MM.1S (cell line): Measurements from ENCODE around the gene TMEM229B.

Source experiments
- EZH2 ChIP-seq: fragments of 300-600 bp; sonication (generic); optimal IDR thresholded peaks from 2 replicates; pipeline ENCODE3; 2017; ENCODE audit warnings: low read depth, mild to moderate bottlenecking, antibody characterized with exemption, low read length, mixed read lengths
- TF ChIP-seq, protein P1 (sequence below): fragments of 300-600 bp; sonication (generic); IDR thresholded peaks from 2 replicates; pipeline ENCODE4 v1.5.1; 2016; ENCODE audit warnings: antibody characterized with exemption, low read length, mixed read lengths

DNA sequence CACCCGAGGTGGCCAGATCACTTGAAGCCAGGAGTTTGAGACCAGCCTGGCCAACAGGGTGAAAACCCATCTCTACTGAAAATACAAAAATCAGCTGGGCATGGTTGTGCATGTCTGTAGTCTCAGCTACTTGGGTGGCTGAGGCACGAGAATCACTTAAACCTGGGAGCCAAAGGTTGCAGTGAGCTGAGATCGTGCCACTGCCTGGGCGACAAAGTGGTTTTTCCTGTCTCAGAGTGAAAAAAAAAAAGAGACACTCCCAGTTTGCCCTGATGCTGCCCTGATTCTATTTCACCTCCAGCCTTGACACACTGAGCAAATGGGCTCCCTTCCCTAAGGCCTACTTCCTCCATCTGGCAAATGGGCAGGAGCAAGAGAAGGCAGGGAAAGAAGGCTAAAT is 48.0 kb downstream of the TMEM229B start:
- TF ChIP-seq, protein P1, sequence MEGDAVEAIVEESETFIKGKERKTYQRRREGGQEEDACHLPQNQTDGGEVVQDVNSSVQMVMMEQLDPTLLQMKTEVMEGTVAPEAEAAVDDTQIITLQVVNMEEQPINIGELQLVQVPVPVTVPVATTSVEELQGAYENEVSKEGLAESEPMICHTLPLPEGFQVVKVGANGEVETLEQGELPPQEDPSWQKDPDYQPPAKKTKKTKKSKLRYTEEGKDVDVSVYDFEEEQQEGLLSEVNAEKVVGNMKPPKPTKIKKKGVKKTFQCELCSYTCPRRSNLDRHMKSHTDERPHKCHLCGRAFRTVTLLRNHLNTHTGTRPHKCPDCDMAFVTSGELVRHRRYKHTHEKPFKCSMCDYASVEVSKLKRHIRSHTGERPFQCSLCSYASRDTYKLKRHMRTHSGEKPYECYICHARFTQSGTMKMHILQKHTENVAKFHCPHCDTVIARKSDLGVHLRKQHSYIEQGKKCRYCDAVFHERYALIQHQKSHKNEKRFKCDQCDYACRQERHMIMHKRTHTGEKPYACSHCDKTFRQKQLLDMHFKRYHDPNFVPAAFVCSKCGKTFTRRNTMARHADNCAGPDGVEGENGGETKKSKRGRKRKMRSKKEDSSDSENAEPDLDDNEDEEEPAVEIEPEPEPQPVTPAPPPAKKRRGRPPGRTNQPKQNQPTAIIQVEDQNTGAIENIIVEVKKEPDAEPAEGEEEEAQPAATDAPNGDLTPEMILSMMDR: no peak
- TF ChIP-seq EZH2: no peak
